ENCODE measurements around the gene RRP15. TPM values are rescaled to one million over a fixed set of nuclear protein-coding genes. Genes with fewer than 3 reads are reported as not detected.

Gene RRP15
- polyA plus RNA-seq, 1 donor (not counting 4 experiments of a cell fraction or from before 2014, with no cell fraction given) = 15.8 TPM

GRCh38 chr1:218364028-218364710, 79.1 kb downstream of the RRP15 start:
- FAIRE-seq = no peak
- no peaks in the 10 kb centered on the region for H3K9me3 ChIP-seq (ENCODE audit: control insufficient read depth, low read depth, low read length)
- dilution Hi-C loops (cut with MboI; ENCODE audit: extremely low pct_ligation_motif_present, low sequenced_read_pairs) = no loop called here
- H3K4me3 ChIP-seq (ENCODE audit: control insufficient read depth in 2 of 3, extremely low read depth in 1 of 3, insufficient read depth in 2 of 3, low read depth in 1 of 3, low read length in 3 of 3) = no peak overlapping the region
- no peaks in the 10 kb centered on the region for H3K27me3 ChIP-seq (ENCODE audit: control insufficient read depth, extremely low read depth, insufficient read depth, low read length)
- no peak for TF ChIP-seq CTCF (optimal IDR thresholded peaks at IDR 0.05 in 1 of 3, IDR thresholded peaks at IDR 0.05 in 1 of 3, conservative IDR thresholded peaks at IDR 0.05 in 1 of 3; ENCODE audit: extremely low read depth in 1 of 3, insufficient read depth in 2 of 3, low read length in 3 of 3)
- TF ChIP-seq EZH2 (IDR thresholded peaks at IDR 0.05; ENCODE audit: low read length) = no peak
- H3K79me2 ChIP-seq (ENCODE audit: control insufficient read depth, insufficient read depth, low read length) = peaks cover 50% of the 10 kb centered on the region
- no peak overlapping the region for H2AFZ ChIP-seq (ENCODE audit: control insufficient read depth, low read length)
- H3K4me2 ChIP-seq (ENCODE audit: control insufficient read depth, extremely low read depth, insufficient read depth, low read depth, low read length) = no peak overlapping the region
- no peak overlapping the region for H3K27ac ChIP-seq (ENCODE audit: control insufficient read depth, insufficient read depth, low read length)
- H3K36me3 ChIP-seq (ENCODE audit: control insufficient read depth in 2 of 2, extremely low read depth in 1 of 2, insufficient read depth in 2 of 2, low read length in 2 of 2) = peaks cover 2 to 6% of the 10 kb centered on the region in 2 experiments
- H3K9ac ChIP-seq (ENCODE audit: control insufficient read depth, extremely low read depth, insufficient read depth, low read length) = no peak overlapping the region
- no peaks in the 10 kb centered on the region for H4K20me1 ChIP-seq (ENCODE audit: control insufficient read depth, extremely low read depth, insufficient read depth, low read length)
- DNase-seq (ENCODE audit: low read depth, low spot score) = no peak
- peaks cover 17% of the 10 kb centered on the region for H3K4me1 ChIP-seq (ENCODE audit: control insufficient read depth, extremely low read depth, insufficient read depth, low read length)
- H3K9me1 ChIP-seq (ENCODE audit: control insufficient read depth, extremely low read depth, insufficient read depth, low read length) = no peaks in the 10 kb centered on the region

- peaks cover 42% of the 10 kb centered on the region for H3K79me2 ChIP-seq (ENCODE audit: control insufficient read depth, insufficient read depth, low read length)
- no peak for FAIRE-seq
- TF ChIP-seq CTCF (optimal IDR thresholded peaks at IDR 0.05 in 1 of 3, IDR thresholded peaks at IDR 0.05 in 1 of 3, conservative IDR thresholded peaks at IDR 0.05 in 1 of 3; ENCODE audit: extremely low read depth in 1 of 3, insufficient read depth in 2 of 3, low read length in 3 of 3) (no peak), EZH2 (IDR thresholded peaks at IDR 0.05; ENCODE audit: low read length) (no peak)
- no peak for DNase-seq (ENCODE audit: low read depth, low spot score)
- peaks cover 29% of the 10 kb centered on the region for H3K4me1 ChIP-seq (ENCODE audit: control insufficient read depth, extremely low read depth, insufficient read depth, low read length)
- peak overlapping the region; percentile 40 for H3K4me2 ChIP-seq (ENCODE audit: control insufficient read depth, extremely low read depth, insufficient read depth, low read depth, low read length)
- H4K20me1 ChIP-seq (ENCODE audit: control insufficient read depth, extremely low read depth, insufficient read depth, low read length) = no peaks in the 10 kb centered on the region
- no peaks in the 10 kb centered on the region for H3K27me3 ChIP-seq (ENCODE audit: control insufficient read depth, extremely low read depth, insufficient read depth, low read length)
- H3K9me3 ChIP-seq (ENCODE audit: control insufficient read depth, low read depth, low read length) = no peaks in the 10 kb centered on the region
- no peaks in the 10 kb centered on the region for H3K9me1 ChIP-seq (ENCODE audit: control insufficient read depth, extremely low read depth, insufficient read depth, low read length)
- H2AFZ ChIP-seq (ENCODE audit: control insufficient read depth, low read length) = peak overlapping the region; percentile 17
- no peak overlapping the region for H3K4me3 ChIP-seq (ENCODE audit: control insufficient read depth in 2 of 3, extremely low read depth in 1 of 3, insufficient read depth in 2 of 3, low read depth in 1 of 3, low read length in 3 of 3)
- peaks cover 2 to 6% of the 10 kb centered on the region in 2 experiments for H3K36me3 ChIP-seq (ENCODE audit: control insufficient read depth in 2 of 2, extremely low read depth in 1 of 2, insufficient read depth in 2 of 2, low read length in 2 of 2)
- dilution Hi-C loops (cut with MboI; ENCODE audit: extremely low pct_ligation_motif_present, low sequenced_read_pairs) = no loop called here
- H3K9ac ChIP-seq (ENCODE audit: control insufficient read depth, extremely low read depth, insufficient read depth, low read length) = peak overlapping the region; percentile 9
- H3K27ac ChIP-seq (ENCODE audit: control insufficient read depth, insufficient read depth, low read length) = no peak overlapping the region
These were observed 80.3 kb downstream of the RRP15 start for GRCh38 chr1:218365226-218365999.

All from keratinocyte (primary cell).